ENCODE results near the gene SLC25A23. TPM values are rescaled to one million over a fixed set of nuclear protein-coding genes. Genes with fewer than 3 reads are reported as not detected.
A peak's percentile ranks its signal among the peaks of the same experiment; 100 is the strongest.

Gene SLC25A23
- total RNA-seq, 4 donors from 2014 or later: 33.2 to 45.6 (median 42.4) TPM

DNA sequence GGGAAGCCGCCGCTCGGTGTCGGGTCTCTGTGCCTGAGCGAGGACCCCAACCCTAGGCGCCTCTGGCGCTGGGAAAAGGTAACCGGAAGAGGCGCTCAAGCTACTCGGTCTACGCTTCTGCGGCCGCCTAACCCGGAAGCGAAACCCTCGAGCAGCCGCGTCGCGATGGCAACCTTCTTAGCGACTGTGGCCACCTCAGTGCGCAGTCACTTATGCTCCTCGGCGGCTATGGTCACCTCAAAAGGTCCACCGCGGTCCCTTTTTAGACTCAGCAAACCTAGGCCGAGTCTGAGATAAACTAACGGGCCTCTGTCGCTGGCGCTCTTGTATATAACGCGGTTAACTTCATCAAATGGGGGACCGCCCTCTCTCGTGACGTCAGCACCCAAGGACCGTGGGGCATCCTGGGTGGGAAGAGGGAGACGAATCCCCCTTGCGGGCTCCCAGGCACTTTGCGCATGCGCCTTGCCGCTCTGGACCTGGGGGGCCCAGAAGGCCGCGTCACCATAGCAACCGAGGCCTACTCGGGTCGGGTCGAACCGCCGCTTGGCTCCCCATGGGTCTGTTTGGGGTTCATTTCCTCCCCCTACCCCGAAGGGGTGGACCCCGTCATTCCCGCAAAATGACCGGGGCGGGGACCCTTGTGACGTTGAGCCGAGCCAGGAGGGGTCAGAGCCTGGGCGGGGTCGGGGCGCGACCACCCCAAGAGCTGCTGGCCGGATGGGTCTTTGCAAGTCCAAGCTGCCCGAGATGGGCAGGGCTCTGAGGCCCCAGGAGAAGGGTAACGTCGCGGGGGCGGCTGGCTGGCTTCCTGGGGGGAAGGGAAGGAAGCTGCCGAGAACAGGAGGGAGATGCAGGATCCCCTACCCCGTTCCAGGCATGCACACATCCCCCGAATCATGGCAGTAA lies 66.3 kb downstream of the SLC25A23 start, which contains the start of gene GTF2F1:
Gene GTF2F1, minus strand, starts transcription at position 91 of the 909 bp plus-strand sequence. CDS start 169 bp downstream, outside the sequence.
- Histone ChIP-seq H3K4me3 (peak within 1 kb of the TSS; percentile 64 to 77 (median 70)), H3K9me3 (no peaks in the 10 kb centered on the region), H3K4me1 (peaks cover 0 to 24% (median 12%) of the 10 kb centered on the region in 4 donors), H3K27me3 (no peaks in the 10 kb centered on the region), H3K36me3 (peaks cover 4 to 35% (median 12%) of the 10 kb centered on the region in 3 donors), H3K27ac (peak within 1 kb of the TSS; percentile 94 to 99 (median 97))
- 1% methylated on average over 39 to 56 of the region's 69 CpGs for WGBS, 2 donors
- peak; percentile 85 to 91 for DNase-seq (ENCODE audit: low spot score in 2 of 2)
- TF ChIP-seq, protein P1, sequence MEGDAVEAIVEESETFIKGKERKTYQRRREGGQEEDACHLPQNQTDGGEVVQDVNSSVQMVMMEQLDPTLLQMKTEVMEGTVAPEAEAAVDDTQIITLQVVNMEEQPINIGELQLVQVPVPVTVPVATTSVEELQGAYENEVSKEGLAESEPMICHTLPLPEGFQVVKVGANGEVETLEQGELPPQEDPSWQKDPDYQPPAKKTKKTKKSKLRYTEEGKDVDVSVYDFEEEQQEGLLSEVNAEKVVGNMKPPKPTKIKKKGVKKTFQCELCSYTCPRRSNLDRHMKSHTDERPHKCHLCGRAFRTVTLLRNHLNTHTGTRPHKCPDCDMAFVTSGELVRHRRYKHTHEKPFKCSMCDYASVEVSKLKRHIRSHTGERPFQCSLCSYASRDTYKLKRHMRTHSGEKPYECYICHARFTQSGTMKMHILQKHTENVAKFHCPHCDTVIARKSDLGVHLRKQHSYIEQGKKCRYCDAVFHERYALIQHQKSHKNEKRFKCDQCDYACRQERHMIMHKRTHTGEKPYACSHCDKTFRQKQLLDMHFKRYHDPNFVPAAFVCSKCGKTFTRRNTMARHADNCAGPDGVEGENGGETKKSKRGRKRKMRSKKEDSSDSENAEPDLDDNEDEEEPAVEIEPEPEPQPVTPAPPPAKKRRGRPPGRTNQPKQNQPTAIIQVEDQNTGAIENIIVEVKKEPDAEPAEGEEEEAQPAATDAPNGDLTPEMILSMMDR (IDR thresholded peaks at IDR 0.05): peak in 3 of 5 experiments; percentile 6 to 39 (median 15)
- TF ChIP-seq EP300 (IDR thresholded peaks at IDR 0.05) (peak; percentile 73 to 77), POLR2A (IDR thresholded peaks at IDR 0.05) (peak in 1 of 2 donors; percentile 11)

DNA sequence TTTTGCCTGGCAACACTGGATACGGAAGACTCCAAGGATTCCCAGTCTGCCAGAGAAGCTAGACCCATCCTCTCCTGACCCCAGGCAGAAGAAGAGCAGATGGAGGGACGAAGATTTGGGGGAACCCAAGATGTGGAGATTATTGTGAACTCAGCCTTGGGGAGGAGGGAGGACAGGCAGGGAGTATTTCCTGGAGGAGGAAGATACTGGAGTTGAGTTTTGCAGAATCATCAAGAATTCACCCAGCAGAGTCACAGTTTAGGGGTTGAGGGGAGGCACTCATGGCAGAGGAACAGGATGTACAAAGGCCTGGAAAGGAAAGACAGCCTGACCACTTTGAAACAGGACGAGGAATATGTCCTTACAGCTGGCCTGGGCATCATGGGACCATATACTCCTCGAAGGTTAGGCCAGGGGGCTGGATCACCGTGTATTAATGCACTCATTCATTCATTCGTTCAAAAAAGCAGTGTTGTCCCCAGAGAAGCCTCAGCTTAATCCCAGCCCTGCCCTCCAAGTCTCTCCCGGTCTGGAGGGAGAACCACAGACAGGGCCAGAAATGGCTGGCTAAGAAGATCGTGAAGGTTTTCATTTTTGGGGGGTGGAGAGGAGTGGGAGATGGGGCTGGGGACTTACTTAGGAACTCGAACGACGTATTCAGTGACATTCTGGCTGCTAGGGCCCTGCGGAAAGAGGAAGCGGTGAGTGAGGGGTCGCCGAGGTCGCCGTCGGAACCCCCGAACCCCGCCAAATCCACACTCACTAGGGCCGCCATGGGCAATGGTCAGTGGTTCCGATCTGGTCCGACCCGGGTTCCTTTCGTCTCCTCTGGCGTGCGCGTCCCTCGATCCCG lies 67.1 kb downstream of the SLC25A23 start:
- WGBS, 2 donors: 10 to 11% methylated on average over 16 to 22 of the region's 30 CpGs
- TF ChIP-seq EP300 (IDR thresholded peaks at IDR 0.05) (no peak), POLR2A (IDR thresholded peaks at IDR 0.05) (no peak)
- TF ChIP-seq, protein P1 (IDR thresholded peaks at IDR 0.05): no peak
- Histone ChIP-seq H3K36me3 (peaks cover 7 to 43% (median 14%) of the 10 kb centered on the region in 3 donors), H3K4me1 (peaks cover 0 to 24% (median 12%) of the 10 kb centered on the region in 4 donors), H3K27ac (peak overlapping the region; percentile 94 to 99 (median 97)), H3K9me3 (no peaks in the 10 kb centered on the region), H3K27me3 (no peaks in the 10 kb centered on the region), H3K4me3 (peak overlapping the region; percentile 64 to 77 (median 70))
- no peak for DNase-seq (ENCODE audit: low spot score in 2 of 2)

Small RNAs within 50 kb of the gene (small RNA-seq; reads per million reads assigned to genes)
- gene AC010503.2 (not detected), gene MIR6790 (not detected)

Other genes with a start within 250 kb of the SLC25A23 start
- gene MLLT1, start 179.8 kb downstream of the SLC25A23 start, total RNA-seq: 10 to 100 TPM; 15.1 to 42.0 (median 19.9) TPM
- gene ACER1, start 126.2 kb downstream of the SLC25A23 start, total RNA-seq: not detected
- gene CLPP, start 98.3 kb downstream of the SLC25A23 start, total RNA-seq: 10 to 100 TPM; 46.1 to 87.2 (median 67.8) TPM
- 10 to 100 TPM; 54.0 to 77.6 (median 70.4) TPM for gene ALKBH7, start 87.0 kb downstream of the SLC25A23 start, total RNA-seq
- 1 to 10 TPM in 3 of 4 donors, under 1 TPM in 1; under 0.01 to 4.3 (median 2.5) TPM for gene PSPN, start 83.9 kb downstream of the SLC25A23 start, total RNA-seq
- 10 to 100 TPM; 29.5 to 50.9 (median 45.1) TPM for gene GTF2F1, start 66.6 kb downstream of the SLC25A23 start, total RNA-seq
- gene KHSRP, start 35.0 kb downstream of the SLC25A23 start, total RNA-seq: 100 to 1,000 TPM in 3 of 4 donors, 10 to 100 TPM in 1; 79.5 to 147 (median 119) TPM
- under 1 TPM in 1 of 4 donors, not detected in 3; 0.63 TPM for gene SLC25A41, start 26.0 kb downstream of the SLC25A23 start, total RNA-seq
- gene CRB3, start 4.5 kb upstream of the SLC25A23 start, total RNA-seq: not detected
- 1 to 10 TPM; 1.1 to 8.1 (median 2.5) TPM for gene DENND1C, start 22.0 kb upstream of the SLC25A23 start, total RNA-seq
- 10 to 100 TPM; 10.8 to 31.0 (median 22.1) TPM for gene TUBB4A, start 42.5 kb upstream of the SLC25A23 start, total RNA-seq
- gene TNFSF9, start 71.2 kb upstream of the SLC25A23 start, total RNA-seq: 1 to 10 TPM in 2 of 4 donors, under 1 TPM in 1, not detected in 1; 0.66 to 1.3 (median 1.2) TPM
- gene CD70, start 131.4 kb upstream of the SLC25A23 start, total RNA-seq: under 1 TPM in 1 of 4 donors, not detected in 3; 0.87 TPM
- 1 to 10 TPM; 1.3 to 8.4 (median 5.2) TPM for gene TNFSF14, start 210.4 kb upstream of the SLC25A23 start, total RNA-seq